Chondrocyte (in vitro differentiated cells): ENCODE results near the gene BTBD6. TPM values are rescaled to one million over a fixed set of nuclear protein-coding genes. Genes with fewer than 3 reads are reported as not detected.
"Not testable (repeated sequence)": the region's sequence is repeated elsewhere in the genome, so short reads cannot be mapped to it uniquely, and the experiment has no call there.

Experiments
- DNase-seq: peaks from one replicate; pipeline ENCODE4 v3.0.0; 2021; ENCODE audit warnings: mixed read lengths, low spot score
- H3K27ac Mint-ChIP-seq: one replicate; pipeline ENCODE4 v1.8.0; 2021; ENCODE audit warnings: mild to moderate bottlenecking, moderate library complexity, mixed read lengths; ENCODE audit not compliant: unreplicated experiment
- H3K27me3 Mint-ChIP-seq: 2 replicates; pipeline ENCODE4 v1.8.0; 2021; ENCODE audit warnings: low read depth, mixed read lengths
- H3K36me3 Mint-ChIP-seq: 2 replicates; pipeline ENCODE4 v1.8.0; 2021; ENCODE audit warnings: low read depth, mixed read lengths
- H3K4me1 Mint-ChIP-seq: 2 replicates; pipeline ENCODE4 v1.8.0; 2021; ENCODE audit warnings: low read depth, mild to moderate bottlenecking, mixed read lengths
- H3K4me3 Mint-ChIP-seq: one replicate; pipeline ENCODE4 v1.8.0; 2021; ENCODE audit warnings: mild to moderate bottlenecking, moderate library complexity, mixed read lengths; ENCODE audit not compliant: unreplicated experiment
- H3K9me3 Mint-ChIP-seq: 2 replicates; pipeline ENCODE4 v1.8.0; 2021; ENCODE audit warnings: low read depth, mixed read lengths
- total RNA-seq: library from RNA; stranded (reverse); gene quantifications from 3 replicates; pipeline ENCODE4 v1.2.1, GENCODE V29; 2021
- TF ChIP-seq, protein P1 (sequence below): fragments of 200-600 bp; sonication (generic); IDR thresholded peaks from 2 replicates; pipeline ENCODE4 v1.5.0; 2021; ENCODE audit warnings: antibody characterized with exemption, mild to moderate bottlenecking, moderate library complexity

Gene BTBD6
- total RNA-seq, 1 donor from 2014 or later: 54.3 TPM

- no peak overlapping the region for H3K4me3 Mint-ChIP-seq
- no peak for DNase-seq
- no peak overlapping the region for H3K27ac Mint-ChIP-seq
- H3K4me1 Mint-ChIP-seq: peaks cover 9% of the 10 kb centered on the region
- no peaks in the 10 kb centered on the region for H3K27me3 Mint-ChIP-seq
- TF ChIP-seq, protein P1, sequence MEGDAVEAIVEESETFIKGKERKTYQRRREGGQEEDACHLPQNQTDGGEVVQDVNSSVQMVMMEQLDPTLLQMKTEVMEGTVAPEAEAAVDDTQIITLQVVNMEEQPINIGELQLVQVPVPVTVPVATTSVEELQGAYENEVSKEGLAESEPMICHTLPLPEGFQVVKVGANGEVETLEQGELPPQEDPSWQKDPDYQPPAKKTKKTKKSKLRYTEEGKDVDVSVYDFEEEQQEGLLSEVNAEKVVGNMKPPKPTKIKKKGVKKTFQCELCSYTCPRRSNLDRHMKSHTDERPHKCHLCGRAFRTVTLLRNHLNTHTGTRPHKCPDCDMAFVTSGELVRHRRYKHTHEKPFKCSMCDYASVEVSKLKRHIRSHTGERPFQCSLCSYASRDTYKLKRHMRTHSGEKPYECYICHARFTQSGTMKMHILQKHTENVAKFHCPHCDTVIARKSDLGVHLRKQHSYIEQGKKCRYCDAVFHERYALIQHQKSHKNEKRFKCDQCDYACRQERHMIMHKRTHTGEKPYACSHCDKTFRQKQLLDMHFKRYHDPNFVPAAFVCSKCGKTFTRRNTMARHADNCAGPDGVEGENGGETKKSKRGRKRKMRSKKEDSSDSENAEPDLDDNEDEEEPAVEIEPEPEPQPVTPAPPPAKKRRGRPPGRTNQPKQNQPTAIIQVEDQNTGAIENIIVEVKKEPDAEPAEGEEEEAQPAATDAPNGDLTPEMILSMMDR: peak; percentile 26
- H3K9me3 Mint-ChIP-seq: no peaks in the 10 kb centered on the region
- H3K36me3 Mint-ChIP-seq: no peaks in the 10 kb centered on the region
Measured at GRCh38 chr14:105290621-105291346, 42.5 kb downstream of the BTBD6 start.

GRCh38 chr14:105292826-105293711, 44.7 kb downstream of the BTBD6 start:
- no peaks in the 10 kb centered on the region for H3K27me3 Mint-ChIP-seq
- no peaks in the 10 kb centered on the region for H3K36me3 Mint-ChIP-seq
- no peak overlapping the region for H3K27ac Mint-ChIP-seq
- TF ChIP-seq, protein P1: no peak
- no peak for DNase-seq
- peaks cover 10% of the 10 kb centered on the region for H3K4me1 Mint-ChIP-seq
- no peak overlapping the region for H3K4me3 Mint-ChIP-seq
- no peaks in the 10 kb centered on the region for H3K9me3 Mint-ChIP-seq

DNA sequence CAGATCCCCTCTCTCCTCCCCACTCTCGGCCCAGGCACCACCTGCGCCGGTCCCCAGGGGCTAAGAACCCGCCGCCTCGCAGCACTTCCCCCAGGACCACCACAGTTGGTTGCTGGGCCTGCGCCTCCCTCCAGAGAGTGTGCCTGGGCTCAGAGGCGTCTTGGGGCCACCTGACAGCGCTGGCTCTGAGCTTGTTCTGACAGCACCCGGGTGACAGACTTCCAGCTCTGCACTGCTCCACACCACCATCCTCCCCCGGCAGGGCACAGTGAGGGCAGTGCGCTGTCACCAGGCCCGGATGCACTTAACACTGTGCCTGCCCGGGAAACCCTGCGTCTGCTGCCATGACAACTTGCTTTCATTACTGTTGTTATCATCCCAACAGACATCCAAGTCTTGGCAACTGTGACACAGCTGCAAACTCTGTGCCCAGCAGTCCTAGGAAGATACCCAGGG, 45.8 kb downstream of the BTBD6 start:
- Mint-ChIP-seq H3K4me3 (no peak overlapping the region), H3K9me3 (no peaks in the 10 kb centered on the region), H3K4me1 (peaks cover 16% of the 10 kb centered on the region), H3K36me3 (no peaks in the 10 kb centered on the region), H3K27me3 (no peaks in the 10 kb centered on the region), H3K27ac (peak overlapping the region; percentile 30)
- TF ChIP-seq, protein P1: no peak
- no peak for DNase-seq

- not testable (repeated sequence) for H3K27me3 Mint-ChIP-seq, H3K4me3 Mint-ChIP-seq, DNase-seq, H3K9me3 Mint-ChIP-seq, H3K36me3 Mint-ChIP-seq
- peak overlapping the region; percentile 17 for H3K27ac Mint-ChIP-seq
- H3K4me1 Mint-ChIP-seq: peaks cover 26% of the 10 kb centered on the region
Measured at GRCh38 chr14:105297311-105297710, 49.0 kb downstream of the BTBD6 start.

- no peaks in the 10 kb centered on the region for H3K27me3 Mint-ChIP-seq
- no peaks in the 10 kb centered on the region for H3K36me3 Mint-ChIP-seq
- no peak for DNase-seq
- peak overlapping the region; percentile 75 for H3K4me3 Mint-ChIP-seq
- H3K9me3 Mint-ChIP-seq: no peaks in the 10 kb centered on the region
- H3K27ac Mint-ChIP-seq: peak overlapping the region; percentile 75
- H3K4me1 Mint-ChIP-seq: peaks cover 18% of the 10 kb centered on the region
- TF ChIP-seq, protein P1: peak; percentile 3
Measured at GRCh38 chr14:105299654-105300541, 51.6 kb downstream of the BTBD6 start.

Other genes starting within 250 kb of the BTBD6 start
- 15.6 to 18.8 TPM (median 18.0 TPM) in 3 replicates for gene CDCA4, start 227.4 kb upstream of the BTBD6 start, total RNA-seq
- gene GPR132, start 183.1 kb upstream of the BTBD6 start, total RNA-seq: 0.23 to 0.48 TPM (median 0.30 TPM) in 3 replicates
- gene JAG2, start 79.8 kb upstream of the BTBD6 start, total RNA-seq: 8.3 to 18.2 TPM (median 16.8 TPM) in 3 replicates
- gene NUDT14, start 67.2 kb upstream of the BTBD6 start, total RNA-seq: 13.7 to 37.4 TPM (median 35.0 TPM) in 3 replicates
- 26.1 to 31.0 TPM (median 26.2 TPM) in 3 replicates for gene BRF1, start 52.5 kb downstream of the BTBD6 start, total RNA-seq
- gene PACS2, start 66.2 kb downstream of the BTBD6 start, total RNA-seq: 82.6 to 89.5 TPM (median 87.1 TPM) in 3 replicates
- gene TEX22, start 150.0 kb downstream of the BTBD6 start, total RNA-seq: 0.60 to 2.9 TPM (median 2.2 TPM) in 3 replicates
- 83.6 to 91.9 TPM (median 85.1 TPM) in 3 replicates for gene MTA1, start 171.3 kb downstream of the BTBD6 start, total RNA-seq
- gene CRIP2, start 226.3 kb downstream of the BTBD6 start, total RNA-seq: 166 to 264 TPM (median 247 TPM) in 3 replicates
- gene CRIP1, start 238.4 kb downstream of the BTBD6 start, total RNA-seq: 38.7 to 181 TPM (median 174 TPM) in 3 replicates
- gene TEDC1, start 242.7 kb downstream of the BTBD6 start, total RNA-seq: 12.9 to 15.5 TPM (median 14.3 TPM) in 3 replicates